Measurements from ENCODE around the gene BIN2. TPM values are rescaled to one million over a fixed set of nuclear protein-coding genes. Genes with fewer than 3 reads are reported as not detected.

BIN2 gene
- polyA plus RNA-seq, 3 donors = 120 to 376 (median 196) TPM

GRCh38 chr12:51238037-51238509 is 85.9 kb downstream of the BIN2 start:
- Histone ChIP-seq H3K36me3 (replicated peaks in 1 of 2; ENCODE audit: control insufficient read depth in 1 of 2, insufficient read depth in 2 of 2, low read length in 2 of 2) (peaks cover 16 to 18% of the 10 kb centered on the region in 2 donors), H3K79me2 (ENCODE audit: insufficient read depth, low read length) (peaks cover 28% of the 10 kb centered on the region), H3K9ac (ENCODE audit: insufficient read depth, low read length, poor library complexity, severe bottlenecking) (peak overlapping the region; percentile 100), H3K27ac (ENCODE audit: low read depth in 1 of 2, low read length in 2 of 2) (peak overlapping the region in 1 of 2 donors; percentile 100), H4K20me1 (ENCODE audit: insufficient read depth, low read length) (peaks cover 10% of the 10 kb centered on the region), H3K4me1 (ENCODE audit: control insufficient read depth in 1 of 2, insufficient read depth in 2 of 2, low read length in 2 of 2) (peaks cover 41 to 44% of the 10 kb centered on the region in 2 donors), H3K4me2 (replicated peaks; ENCODE audit: extremely low read depth, low read length, poor library complexity, severe bottlenecking) (peak overlapping the region; percentile 90), H2AFZ (ENCODE audit: insufficient read depth, low read depth, low read length, poor library complexity, severe bottlenecking) (peak overlapping the region; percentile 84), H3K9me3 (replicated peaks in 1 of 2; ENCODE audit: control insufficient read depth in 1 of 2, insufficient read depth in 1 of 2, low read length in 2 of 2) (no peaks in the 10 kb centered on the region), H3K4me3 (replicated peaks in 1 of 3; ENCODE audit: low read depth in 2 of 3, low read length in 3 of 3) (peak overlapping the region; percentile 61 to 94 (median 93)), H3K27me3 (ENCODE audit: control insufficient read depth in 2 of 2, insufficient read depth in 2 of 2, low read length in 2 of 2) (no peaks in the 10 kb centered on the region)
- intact Hi-C loops (cut with micrococcal nuclease) = loop anchor here in 1 of 2 donors (2.0 to 10.0 kb wide), 2 partner anchors 19 to 63 kb away; partner anchors contain the start of genes POU6F1 and TFCP2
- 10% methylated on average over 10 of the region's 10 CpGs for WGBS (ENCODE audit: insufficient coverage)
- Mint-ChIP-seq H3K4me3 (peak overlapping the region; percentile 92 to 97), H3K9me3 (peaks cover 0 to 8% (median 2%) of the 10 kb centered on the region in 7 donors), H3K27me3 (ENCODE audit: low read depth in 3 of 3) (peaks cover 2% of the 10 kb centered on the region in 3 donors), H3K36me3 (peaks cover 28 to 32% of the 10 kb centered on the region in 2 donors), H3K4me1 (peaks cover 40% of the 10 kb centered on the region), H3K27ac (peak overlapping the region; percentile 97 to 100 (median 100))
- no peak for TF ChIP-seq CTCF (IDR thresholded peaks at IDR 0.05)
- DNase-seq = no peak

GRCh38 chr12:51234530-51234929 is 89.4 kb downstream of the BIN2 start:
- no peaks in the 10 kb centered on the region for H3K27me3 ChIP-seq (ENCODE audit: control insufficient read depth in 2 of 2, insufficient read depth in 2 of 2, low read length in 2 of 2)
- no peaks in the 10 kb centered on the region for H4K20me1 ChIP-seq (ENCODE audit: insufficient read depth, low read length)
- Mint-ChIP-seq H3K36me3 (peaks cover 0 to under 1% of the 10 kb centered on the region in 2 donors), H3K27ac (no peak overlapping the region), H3K9me3 (peaks cover 3 to 8% (median 5%) of the 10 kb centered on the region in 7 donors), H3K4me1 (peaks cover 8% of the 10 kb centered on the region), H3K27me3 (ENCODE audit: low read depth in 3 of 3) (peaks cover 0 to 2% (median 2%) of the 10 kb centered on the region in 3 donors), H3K4me3 (no peak overlapping the region)
- no peak for DNase-seq
- no peaks in the 10 kb centered on the region for H3K36me3 ChIP-seq (replicated peaks in 1 of 2; ENCODE audit: control insufficient read depth in 1 of 2, insufficient read depth in 2 of 2, low read length in 2 of 2)
- no peak overlapping the region for H3K4me2 ChIP-seq (replicated peaks; ENCODE audit: extremely low read depth, low read length, poor library complexity, severe bottlenecking)
- H3K9me3 ChIP-seq (replicated peaks in 1 of 2; ENCODE audit: control insufficient read depth in 1 of 2, insufficient read depth in 1 of 2, low read length in 2 of 2) = no peaks in the 10 kb centered on the region
- 20% methylated on average over 1 of the region's 5 CpGs for WGBS (ENCODE audit: insufficient coverage)
- TF ChIP-seq CTCF (IDR thresholded peaks at IDR 0.05) = no peak
- no peak overlapping the region for H2AFZ ChIP-seq (ENCODE audit: insufficient read depth, low read depth, low read length, poor library complexity, severe bottlenecking)
- H3K27ac ChIP-seq (ENCODE audit: low read depth in 1 of 2, low read length in 2 of 2) = no peak overlapping the region
- no peak overlapping the region for H3K4me3 ChIP-seq (replicated peaks in 1 of 3; ENCODE audit: low read depth in 2 of 3, low read length in 3 of 3)
- peaks cover 6 to 9% of the 10 kb centered on the region in 2 donors for H3K4me1 ChIP-seq (ENCODE audit: control insufficient read depth in 1 of 2, insufficient read depth in 2 of 2, low read length in 2 of 2)
- peaks cover 10% of the 10 kb centered on the region for H3K79me2 ChIP-seq (ENCODE audit: insufficient read depth, low read length)
- H3K9ac ChIP-seq (ENCODE audit: insufficient read depth, low read length, poor library complexity, severe bottlenecking) = no peak overlapping the region
- intact Hi-C loops (cut with micrococcal nuclease) = loop anchor here in 1 of 2 donors (10.0 kb wide), 1 partner anchor 60 kb away; the partner anchor contains the start of gene TFCP2

All from CD14-positive monocyte (primary cell).